Epidermal melanocyte (primary cell): ENCODE results near the gene LHX5.

Source experiments
- DNase-seq: peaks from one replicate; pipeline ENCODE4 v3.0.0; 2011; ENCODE audit warnings: low spot score; ENCODE audit not compliant: insufficient read length

LHX5 gene

DNA sequence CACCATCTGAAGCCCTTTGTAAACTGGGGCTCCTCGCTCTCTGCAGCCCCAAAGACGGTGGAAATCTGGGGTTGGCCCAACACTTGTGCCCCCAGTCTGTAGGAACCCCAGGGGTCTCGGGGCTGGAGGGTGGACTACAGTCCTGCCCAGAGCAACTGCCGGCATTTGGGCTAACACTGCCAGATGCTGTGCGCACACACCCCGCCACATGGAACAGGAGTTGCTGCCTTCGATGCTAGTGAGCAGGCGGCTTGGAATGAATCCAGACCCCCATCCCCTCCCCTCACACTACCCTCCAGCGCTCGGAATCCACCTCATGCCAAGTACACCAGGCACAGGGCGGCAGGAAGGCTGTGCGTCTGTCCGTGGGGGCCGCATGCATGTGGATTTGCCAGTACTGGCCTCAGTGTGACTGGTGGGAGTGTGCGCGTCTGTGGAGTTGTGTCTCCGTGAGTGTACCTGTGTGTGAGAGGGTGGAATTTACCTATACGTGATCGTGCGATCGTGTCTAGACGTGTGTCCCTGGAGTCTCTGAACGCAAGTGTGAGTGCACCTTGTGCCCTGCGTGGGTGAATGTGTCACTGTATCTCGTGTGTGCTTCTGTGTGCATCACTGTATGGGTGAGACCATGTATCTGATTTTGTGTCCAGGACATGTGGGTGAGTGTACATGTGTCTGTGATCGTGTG is 5.1 kb downstream of the LHX5 start:
- no peak for DNase-seq

DNA sequence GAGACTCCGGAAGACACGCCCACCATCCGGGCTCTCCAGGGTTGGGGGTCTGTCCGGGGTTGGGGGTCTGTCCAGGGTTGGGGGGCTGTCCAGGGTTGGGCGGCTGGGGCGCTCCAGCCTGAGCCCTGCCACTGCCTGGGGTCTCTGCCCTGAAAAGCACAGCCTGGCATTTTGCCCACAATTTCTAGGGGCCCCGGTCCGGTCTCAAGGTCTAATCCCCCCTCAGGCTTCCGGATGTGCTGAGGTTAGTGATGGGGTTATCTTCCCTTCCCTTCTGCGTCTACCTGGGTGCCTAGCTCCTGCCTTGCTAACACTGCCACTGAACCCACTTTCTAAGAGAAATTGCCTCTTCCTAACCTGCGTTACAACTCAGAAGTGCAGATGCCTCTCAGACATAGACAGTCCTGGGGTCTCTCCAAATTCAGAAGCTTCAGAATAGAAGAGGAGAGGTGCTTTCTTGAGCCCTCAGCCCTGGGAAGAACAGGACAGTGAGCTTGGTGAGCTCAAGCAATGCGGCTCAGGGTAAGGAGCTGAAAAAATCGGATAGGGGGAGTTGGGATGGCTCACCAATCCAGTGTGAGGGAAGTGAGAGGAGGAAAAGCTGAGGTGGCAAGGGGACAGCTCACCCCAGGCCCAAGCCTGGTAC is 5.7 kb downstream of the LHX5 start:
- DNase-seq, result no peak

DNA sequence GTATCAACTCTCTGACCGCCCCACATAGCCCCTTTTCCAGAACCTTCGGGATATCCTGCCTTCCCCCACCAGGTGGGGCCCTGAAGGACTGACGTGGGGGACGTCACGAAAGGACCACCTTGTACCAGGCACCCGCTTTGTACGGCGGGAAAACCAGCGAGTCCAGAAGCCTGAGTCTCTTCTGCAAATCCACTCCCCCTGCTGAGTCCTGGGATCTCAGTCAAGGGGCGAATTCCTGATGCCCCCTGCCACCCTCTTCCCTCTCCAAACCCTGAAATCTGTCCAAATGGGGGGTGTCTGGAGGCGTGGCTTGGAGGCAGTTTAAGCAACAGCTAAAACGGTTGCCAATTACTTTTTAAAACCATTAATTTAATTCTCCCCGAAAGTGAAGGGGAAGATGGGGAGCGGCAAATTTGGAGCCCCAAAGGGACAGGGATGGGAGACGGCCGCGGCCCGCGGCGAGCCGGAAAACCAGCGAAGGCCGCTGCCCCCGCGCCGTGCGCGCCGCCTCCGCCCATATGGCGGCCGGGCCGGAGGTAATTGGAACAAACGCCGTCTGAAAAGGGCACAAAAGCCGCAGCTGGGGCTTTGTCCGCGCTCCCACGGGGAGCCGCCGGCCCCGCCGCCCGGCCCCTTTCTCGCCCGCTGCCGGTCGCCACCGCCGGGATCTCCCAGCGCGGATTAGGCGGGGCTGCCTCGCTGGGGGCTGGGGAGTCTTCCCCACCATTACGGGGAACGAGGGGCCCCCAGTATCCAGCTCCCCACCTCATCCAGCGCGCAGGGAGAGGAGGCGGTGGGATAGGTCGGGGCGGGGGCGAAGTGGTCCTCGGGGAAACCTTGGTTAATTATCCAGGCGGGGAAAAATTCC is 6.6 kb downstream of the LHX5 start:
- no peak for DNase-seq

DNA sequence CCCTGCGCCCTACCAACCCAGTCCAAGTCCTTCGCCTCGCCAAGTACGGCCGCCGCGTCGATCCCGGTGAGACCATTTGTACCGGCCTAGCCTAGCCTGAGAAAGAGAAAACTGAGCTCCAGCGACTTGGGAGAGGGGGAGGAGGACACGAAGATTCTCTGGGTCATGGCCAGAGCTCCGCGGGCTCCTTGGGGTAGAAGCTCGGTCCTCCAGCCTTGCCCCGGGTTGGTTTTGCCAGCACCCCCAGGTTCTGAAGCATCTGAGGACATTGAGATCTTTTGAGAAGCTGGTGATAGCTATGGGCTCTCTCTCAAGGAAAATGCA is 7.3 kb downstream of the LHX5 start:
- no peak for DNase-seq

GRCh38 chr12:113463746-113464451 is 7.8 kb downstream of the LHX5 start:
- DNase-seq, result no peak

- DNase-seq, result no peak
Measured at GRCh38 chr12:113462998-113463745, 8.5 kb downstream of the LHX5 start.

- peak; percentile 67 for DNase-seq
Measured at GRCh38 chr12:113462117-113462774, 9.4 kb downstream of the LHX5 start.

- DNase-seq, result no peak
Measured at GRCh38 chr12:113461666-113462065, 10.0 kb downstream of the LHX5 start.

GRCh38 chr12:113459981-113460380 is 11.7 kb downstream of the LHX5 start:
- no peak for DNase-seq

GRCh38 chr12:113457710-113458109 is 14.0 kb downstream of the LHX5 start:
- DNase-seq, result no peak

DNA sequence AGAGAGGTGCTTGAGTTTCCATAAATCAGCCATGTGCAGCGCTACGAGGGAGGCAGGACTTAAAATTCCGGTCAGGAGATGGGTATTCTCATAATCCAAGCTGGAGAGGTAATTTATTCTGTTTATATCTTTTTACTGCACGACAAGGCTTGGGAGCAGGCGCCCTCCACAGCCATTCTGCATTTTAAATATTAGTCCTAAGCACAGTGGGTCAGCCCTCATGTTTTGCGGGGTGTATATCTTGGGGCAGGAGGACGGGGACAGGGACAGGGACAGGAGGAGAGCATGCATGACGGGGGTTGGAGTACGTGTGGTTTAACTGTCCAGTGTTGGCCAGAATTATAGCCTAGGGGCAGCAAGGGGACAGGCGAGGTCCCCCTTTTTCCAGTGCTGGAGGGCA is 14.5 kb downstream of the LHX5 start:
- no peak for DNase-seq

DNA sequence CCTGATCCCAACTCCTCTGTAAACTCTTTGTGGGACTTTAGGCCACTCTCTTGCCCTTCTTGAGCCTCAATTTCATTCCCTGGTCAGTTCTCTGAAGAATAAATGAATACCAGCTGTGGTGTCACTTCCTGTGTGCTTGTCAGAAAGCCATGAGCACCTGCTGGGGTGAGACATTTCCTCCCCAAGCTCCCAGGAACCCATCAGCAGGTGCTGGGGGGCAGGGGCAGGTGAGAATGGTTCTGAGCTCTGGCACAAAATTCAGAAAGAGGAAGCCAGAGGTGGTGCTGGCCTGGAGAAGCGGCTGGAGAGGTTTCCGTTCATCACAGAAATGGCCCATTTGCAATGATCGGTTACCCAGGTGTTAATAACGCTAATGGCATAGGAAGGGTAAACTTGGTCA is 14.9 kb downstream of the LHX5 start:
- no peak for DNase-seq

- no peak for DNase-seq
Measured at GRCh38 chr12:113456199-113456598, 15.5 kb downstream of the LHX5 start.

GRCh38 chr12:113453330-113453729 is 18.3 kb downstream of the LHX5 start:
- no peak for DNase-seq

DNA sequence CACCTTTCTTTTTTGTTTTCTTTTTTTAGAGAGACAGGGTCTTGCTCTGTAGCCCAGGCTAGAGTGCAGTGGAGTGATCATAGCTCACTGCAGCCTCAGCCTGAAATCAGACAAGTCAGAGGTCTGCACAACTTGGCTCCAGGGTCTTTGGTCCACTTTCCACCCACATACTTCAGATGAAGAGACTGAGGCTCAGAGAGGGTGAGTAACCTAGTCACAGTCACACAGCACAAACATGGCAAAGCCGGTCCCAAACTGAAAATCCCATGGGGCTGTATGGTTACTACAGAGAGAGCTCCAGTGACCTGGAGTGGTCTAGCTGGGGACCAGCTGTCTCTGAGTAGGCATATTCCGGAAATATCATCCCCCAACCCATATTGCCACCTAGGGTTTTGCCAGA is 19.2 kb downstream of the LHX5 start:
- DNase-seq, result no peak

DNA sequence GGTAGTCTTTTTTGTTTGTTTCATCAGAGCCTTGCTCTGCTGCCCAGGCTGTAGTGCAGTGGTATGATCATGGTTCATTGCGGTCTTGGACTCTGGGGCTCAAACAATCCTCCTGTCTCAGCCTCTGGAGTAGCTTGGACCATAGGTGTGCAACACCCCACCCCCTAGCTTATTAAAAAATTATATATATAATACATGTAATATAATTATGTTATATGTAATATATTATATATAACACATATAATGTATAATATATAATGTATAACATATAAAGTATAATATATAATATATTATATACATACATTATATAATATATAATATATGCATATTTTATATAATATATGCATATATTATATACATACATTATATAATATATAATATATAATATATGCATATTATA is 21.8 kb downstream of the LHX5 start:
- DNase-seq, result no peak

- no peak for DNase-seq
Measured at GRCh38 chr12:113449299-113449698, 22.4 kb downstream of the LHX5 start.

DNA sequence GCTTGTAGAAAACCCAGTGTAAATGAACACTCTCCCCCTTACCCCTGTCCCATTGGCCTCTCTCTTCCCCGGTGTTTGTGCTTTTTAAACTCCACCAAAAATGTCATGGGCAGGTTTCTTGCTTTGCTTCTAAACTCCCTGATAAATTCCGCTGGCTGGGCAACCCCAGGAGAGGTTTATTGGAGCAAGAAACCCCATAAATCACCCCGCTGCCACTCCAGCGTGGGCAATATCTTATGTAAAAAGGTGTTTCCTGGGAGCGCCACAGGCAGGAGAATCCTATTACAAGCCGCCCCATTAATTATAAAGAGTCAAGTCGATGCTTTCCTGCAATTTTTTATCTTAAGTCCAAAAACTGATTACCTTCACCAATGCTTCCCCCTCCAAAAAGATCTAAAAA is 22.8 kb downstream of the LHX5 start:
- DNase-seq, result no peak

- no peak for DNase-seq
Measured at GRCh38 chr12:113445544-113446171, 26.0 kb downstream of the LHX5 start.

DNA sequence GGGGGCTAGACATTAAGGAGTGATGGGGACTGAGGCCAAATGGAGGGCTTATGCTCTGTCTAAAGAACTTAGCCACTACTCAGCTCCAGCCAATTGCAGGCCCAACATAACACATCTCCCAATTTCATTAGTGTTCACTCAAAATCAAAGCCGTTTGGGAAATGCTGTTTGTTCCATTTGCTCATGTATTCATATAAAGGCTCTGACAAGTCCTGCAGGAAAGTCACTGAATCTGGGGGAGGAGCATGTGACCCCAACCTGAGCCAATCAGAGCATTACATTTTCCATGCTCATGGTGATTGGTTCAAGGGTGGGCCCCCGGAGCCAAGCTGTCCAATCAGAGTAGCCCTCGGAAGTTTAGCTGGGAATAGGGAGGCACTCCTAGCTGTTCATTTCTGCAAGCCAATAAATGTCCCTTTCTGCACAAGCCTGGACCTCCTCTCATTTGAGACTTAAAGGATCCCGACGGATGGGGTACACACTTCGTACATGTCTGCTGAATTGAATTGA is 28.6 kb downstream of the LHX5 start:
- no peak for DNase-seq
